Right atrium auricular region (tissue), 2 donors: Measurements from ENCODE around the gene CDC42SE2. TPM values are rescaled to one million over a fixed set of nuclear protein-coding genes. Genes with fewer than 3 reads are reported as not detected.
"Not testable (repeated sequence)": the region's sequence is repeated elsewhere in the genome, so short reads cannot be mapped to it uniquely, and the experiment has no call there.

Experiments
- DNase-seq: peaks from one replicate; pipeline ENCODE4 v3.0.0-alpha.2; 2019; ENCODE audit warnings: low spot score
- H3K27ac ChIP-seq, 2 donors: fragments of 200-600 bp; sonication (generic); 1 replicate in 1 of 2; 2 replicates in 1 of 2; pipeline ENCODE4 v1.5.1; 2016 to 2019
- H3K27me3 ChIP-seq, 2 donors: fragments of 200-600 bp; sonication (generic); one replicate each; pipeline versions ENCODE4 v1.5.1 to v1.6.0; 2017 to 2019
- H3K36me3 ChIP-seq: fragments of 200-600 bp; sonication (generic); one replicate; pipeline ENCODE4 v1.5.1; 2016
- H3K4me1 ChIP-seq, 2 donors: fragments of 200-600 bp; sonication (generic); one replicate each; pipeline versions ENCODE4 v1.5.1 to v1.6.0; 2017 to 2019
- H3K4me3 ChIP-seq, 2 donors: fragments of 200-600 bp; sonication (generic); 1 replicate in 1 of 2; 2 replicates in 1 of 2; pipeline ENCODE4 v1.5.1; 2017 to 2019; ENCODE audit warnings: mild to moderate bottlenecking in 1 of 2, moderate library complexity in 1 of 2
- H3K9me3 ChIP-seq, 2 donors: fragments of 200-600 bp; sonication (generic); one replicate each; pipeline ENCODE4 v1.5.1; 2019
- CTCF ChIP-seq, 2 donors: fragments of 200-600 bp; sonication (generic); IDR thresholded peaks; one replicate each; pipeline ENCODE4 v1.5.1; 2019; ENCODE audit warnings: antibody characterized with exemption in 2 of 2
- total RNA-seq, 2 donors: library from RNA; depleted of rRNA; stranded (reverse); fragments of >200 nt; gene quantifications; one replicate each; pipeline ENCODE4 v1.1.0, GENCODE V29; 2016

The CDC42SE2 gene
- total RNA-seq, 2 donors from 2014 or later = 13.5 to 15.0 TPM

DNA sequence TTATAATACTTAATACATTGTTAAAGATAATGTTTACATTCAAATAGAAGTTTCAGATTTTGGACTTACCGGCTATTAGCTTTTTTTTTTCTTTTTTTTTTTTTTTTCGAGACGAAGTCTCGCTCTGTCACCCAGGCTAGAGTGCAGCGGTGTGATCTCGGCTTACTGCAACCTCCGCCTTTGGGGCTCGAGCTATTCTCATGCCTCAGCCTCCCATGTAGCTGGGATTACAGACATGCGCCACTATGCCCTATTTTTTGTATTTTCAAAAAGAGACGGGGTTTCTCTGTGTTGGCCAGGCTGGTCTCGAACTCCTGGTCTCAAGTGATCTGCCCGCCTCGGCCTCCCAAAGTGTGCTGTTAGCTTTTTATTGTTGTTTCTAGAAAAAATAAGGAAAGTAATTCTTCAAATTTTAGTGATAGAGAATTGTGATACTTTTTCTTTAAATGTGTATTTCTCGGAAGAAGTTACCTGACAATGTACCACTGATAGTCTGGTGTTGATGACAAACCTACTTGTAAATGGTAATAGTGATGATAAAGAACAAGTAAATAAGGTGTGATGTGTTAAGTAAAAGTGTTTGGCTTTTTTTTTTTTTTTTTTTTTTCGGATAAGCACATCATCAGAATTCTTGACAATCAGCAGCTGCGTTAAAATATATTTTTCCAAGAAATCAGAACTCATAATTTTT, 2.7 kb downstream of the CDC42SE2 start:
- H3K4me3 ChIP-seq = no peak overlapping the region
- H3K4me1 ChIP-seq = peaks cover 0 to 6% of the 10 kb centered on the region in 2 donors
- no peaks in the 10 kb centered on the region for H3K9me3 ChIP-seq
- H3K27ac ChIP-seq = no peak overlapping the region
- DNase-seq = no peak
- no peaks in the 10 kb centered on the region for H3K27me3 ChIP-seq
- no peaks in the 10 kb centered on the region for H3K36me3 ChIP-seq
- TF ChIP-seq CTCF (IDR thresholded peaks at IDR 0.05) = no peak

DNA sequence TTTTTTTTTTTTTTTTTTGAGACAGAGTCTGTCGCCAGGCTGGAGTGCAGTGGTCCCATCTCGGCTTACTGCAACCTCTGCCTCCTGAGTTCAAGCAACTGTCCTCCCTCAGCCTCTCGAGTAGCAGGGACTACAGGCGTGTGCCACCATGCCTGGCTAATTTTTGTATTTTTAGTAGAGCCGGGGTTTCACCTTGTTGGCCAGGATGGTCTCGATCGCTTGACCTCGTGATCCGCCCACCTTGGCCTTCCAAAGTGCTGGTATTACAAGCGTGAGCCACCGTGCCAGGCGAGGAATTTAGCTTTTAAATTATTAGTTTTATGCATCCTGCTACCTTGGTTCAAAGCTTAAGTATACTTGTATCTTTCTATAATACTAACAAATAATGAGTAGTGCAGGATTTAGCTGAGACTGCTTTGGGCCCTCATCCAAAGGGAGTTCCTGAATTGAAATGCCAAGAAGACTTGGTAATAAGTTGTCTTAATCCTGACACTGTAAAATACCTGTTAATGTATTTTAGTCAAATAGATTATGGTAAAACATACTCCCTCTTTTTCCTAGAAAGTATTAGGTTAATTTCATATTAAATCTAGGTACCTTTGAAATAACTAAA, 5.0 kb downstream of the CDC42SE2 start:
- H3K4me1 ChIP-seq = peaks cover 0 to 6% of the 10 kb centered on the region in 2 donors
- no peaks in the 10 kb centered on the region for H3K36me3 ChIP-seq
- H3K27me3 ChIP-seq = no peaks in the 10 kb centered on the region
- no peak for DNase-seq
- TF ChIP-seq CTCF (IDR thresholded peaks at IDR 0.05) = no peak
- H3K9me3 ChIP-seq = no peaks in the 10 kb centered on the region
- H3K4me3 ChIP-seq = no peak overlapping the region
- no peak overlapping the region for H3K27ac ChIP-seq

DNA sequence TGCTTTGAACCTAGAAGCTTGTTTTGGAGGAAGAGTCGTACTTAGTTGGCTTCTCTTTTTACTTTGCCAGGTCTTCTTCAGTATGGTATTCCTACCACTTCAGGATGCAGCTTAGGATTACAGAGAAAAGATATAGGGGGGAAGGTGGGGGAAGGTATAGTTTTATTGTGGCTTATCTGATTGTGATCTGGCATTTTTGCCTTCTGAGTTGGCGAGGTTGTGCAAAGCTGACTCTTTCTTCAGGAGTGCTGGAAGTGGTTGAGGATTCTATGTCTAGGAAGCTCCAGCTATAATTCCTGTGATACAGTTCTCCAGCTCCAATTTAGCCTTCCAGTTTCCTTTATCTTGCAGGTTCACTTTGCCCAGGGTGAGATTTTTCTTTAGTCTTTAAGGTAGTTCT, 7.0 kb downstream of the CDC42SE2 start:
- no peak for TF ChIP-seq CTCF (IDR thresholded peaks at IDR 0.05)
- H3K27me3 ChIP-seq = no peaks in the 10 kb centered on the region
- no peak for DNase-seq
- no peak overlapping the region for H3K27ac ChIP-seq
- no peak overlapping the region for H3K4me3 ChIP-seq
- H3K36me3 ChIP-seq = no peaks in the 10 kb centered on the region
- H3K4me1 ChIP-seq = peaks cover 0 to 3% of the 10 kb centered on the region in 2 donors
- no peaks in the 10 kb centered on the region for H3K9me3 ChIP-seq

- H3K9me3 ChIP-seq, H3K27ac ChIP-seq, H3K36me3 ChIP-seq, H3K4me1 ChIP-seq, H3K27me3 ChIP-seq, H3K4me3 ChIP-seq, DNase-seq: not testable (repeated sequence)
Measured at GRCh38 chr5:131271888-131272287, 8.0 kb downstream of the CDC42SE2 start.

DNA sequence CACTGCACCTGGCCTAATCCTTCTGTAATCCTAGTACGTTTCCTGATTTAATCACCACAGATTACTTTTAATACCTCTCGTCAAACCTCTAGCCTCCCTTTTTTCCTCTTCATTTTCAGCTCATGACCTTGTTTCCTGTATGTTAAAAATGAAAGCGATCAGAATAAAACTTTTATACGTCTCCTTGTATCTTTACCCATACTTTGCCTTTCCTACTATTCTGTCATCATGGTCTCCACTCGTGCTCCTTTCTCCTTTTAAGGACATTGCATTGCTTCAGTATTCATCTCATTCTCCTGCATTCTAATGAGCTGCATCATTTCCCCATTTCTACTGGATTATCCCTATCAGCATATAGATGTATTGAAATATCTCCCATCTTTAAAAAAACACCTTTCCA, 8.5 kb downstream of the CDC42SE2 start:
- H3K36me3 ChIP-seq = no peaks in the 10 kb centered on the region
- no peaks in the 10 kb centered on the region for H3K27me3 ChIP-seq
- DNase-seq = no peak
- no peak for TF ChIP-seq CTCF (IDR thresholded peaks at IDR 0.05)
- H3K4me1 ChIP-seq = no peaks in the 10 kb centered on the region
- H3K27ac ChIP-seq = no peak overlapping the region
- H3K4me3 ChIP-seq = no peak overlapping the region
- H3K9me3 ChIP-seq = no peaks in the 10 kb centered on the region

DNA sequence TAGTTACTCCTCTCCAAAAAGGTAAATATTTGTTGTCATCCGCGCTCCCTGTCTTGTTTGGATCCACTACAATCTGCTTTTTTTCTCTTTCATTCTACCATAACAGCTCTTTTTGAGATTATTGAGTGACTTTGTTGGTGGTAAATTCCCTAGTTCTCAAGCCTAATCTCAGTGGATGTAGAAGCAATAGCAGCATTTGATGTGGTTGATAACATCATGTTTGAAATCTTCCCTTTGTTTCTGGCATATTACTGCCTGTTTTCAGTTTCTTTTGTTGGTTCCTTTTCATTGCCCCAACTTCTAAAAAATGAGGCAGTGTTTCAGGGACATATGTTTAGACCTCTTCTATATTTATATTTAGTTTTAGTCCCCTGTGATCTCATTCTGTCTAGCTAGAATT, 8.9 kb downstream of the CDC42SE2 start:
- H3K27ac ChIP-seq = no peak overlapping the region
- no peak for TF ChIP-seq CTCF (IDR thresholded peaks at IDR 0.05)
- no peaks in the 10 kb centered on the region for H3K27me3 ChIP-seq
- no peaks in the 10 kb centered on the region for H3K9me3 ChIP-seq
- no peak for DNase-seq
- no peak overlapping the region for H3K4me3 ChIP-seq
- no peaks in the 10 kb centered on the region for H3K36me3 ChIP-seq
- H3K4me1 ChIP-seq = no peaks in the 10 kb centered on the region
